HK-2 (cell line): ENCODE measurements around the gene KRTAP12-2.
"Not testable (repeated sequence)": the region's sequence is repeated elsewhere in the genome, so short reads cannot be mapped to it uniquely, and the experiment has no call there.

Source experiments
- DNase-seq: peaks from one replicate; pipeline ENCODE4 v3.0.0-alpha.2; 2018; ENCODE audit not compliant: unreplicated experiment

KRTAP12-2 gene

GRCh38 chr21:44684077-44684476 is 17.4 kb upstream of the KRTAP12-2 start:
- no peak for DNase-seq

DNA sequence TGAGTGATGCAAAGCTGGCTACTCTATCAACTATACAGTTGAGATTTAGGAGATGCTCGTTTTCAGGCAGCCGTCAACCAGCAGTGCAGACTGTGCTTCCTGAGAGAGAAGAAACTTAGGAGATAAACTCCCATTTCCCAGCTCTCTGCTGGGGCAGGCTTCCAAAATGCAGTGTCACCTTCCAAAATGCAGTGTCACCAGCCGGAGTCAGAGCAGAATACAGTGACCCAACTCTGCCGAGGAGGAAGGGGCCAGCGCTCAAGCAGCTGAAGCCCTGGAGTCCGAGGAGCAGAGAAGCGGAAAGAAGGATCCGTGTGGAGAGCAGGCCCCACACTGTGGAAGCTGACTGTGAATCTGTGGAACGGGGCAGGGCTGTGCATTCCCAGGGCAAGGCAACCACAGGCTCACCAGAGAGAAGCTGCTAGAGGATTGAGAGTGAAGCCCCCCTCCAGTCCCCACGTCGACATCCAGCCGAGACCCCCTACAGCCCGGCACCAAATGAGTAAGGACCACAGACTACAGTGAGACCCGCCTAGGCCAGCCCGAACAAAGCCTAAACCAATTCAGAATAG is 15.9 kb upstream of the KRTAP12-2 start:
- DNase-seq = no peak

GRCh38 chr21:44681861-44682579 is 15.3 kb upstream of the KRTAP12-2 start, which contains the start of gene KRTAP12-1:
KRTAP12-1 (minus strand) TSS chr21:44682163; CDS start chr21:44682123, 40 bp downstream.
- DNase-seq = no peak

GRCh38 chr21:44681152-44681551 is 14.4 kb upstream of the KRTAP12-2 start:
- DNase-seq = no peak

DNA sequence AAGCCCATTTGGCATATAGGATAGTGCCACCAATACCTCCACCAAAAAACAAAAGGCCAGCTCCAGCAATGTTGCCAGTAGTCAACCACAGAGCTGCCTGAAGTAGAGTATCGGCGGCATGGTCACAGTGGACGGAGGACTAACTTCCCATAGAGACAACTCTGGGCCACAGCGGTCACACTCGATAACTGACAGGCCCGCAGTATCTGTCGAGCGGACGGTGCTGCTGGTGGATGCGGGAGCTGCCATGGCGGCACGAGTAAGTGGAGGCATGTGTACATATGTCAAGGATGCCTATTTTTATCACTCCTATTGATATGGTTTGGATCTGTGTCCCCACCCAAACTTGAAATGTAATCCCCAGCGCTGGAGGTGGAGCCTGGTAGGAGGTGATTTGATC is 11.2 kb upstream of the KRTAP12-2 start:
- DNase-seq = no peak

DNA sequence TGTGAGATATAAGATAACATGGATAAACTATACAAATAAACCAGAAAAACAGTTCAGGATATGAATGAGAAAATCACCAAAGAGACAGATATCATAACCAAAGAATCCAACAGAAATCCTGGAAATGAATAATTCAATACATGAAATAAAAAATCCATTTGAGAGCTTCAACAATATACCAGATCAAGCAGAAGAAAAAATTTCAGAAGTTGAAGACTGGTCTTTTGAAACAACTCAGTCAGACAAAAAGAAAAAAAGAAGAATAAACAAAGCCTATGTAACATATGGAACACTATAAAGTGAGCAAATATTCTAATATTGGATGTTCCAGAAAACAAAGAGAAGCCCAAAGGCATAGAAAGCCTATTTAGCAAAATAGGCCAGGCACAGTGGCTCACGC is 5.2 kb upstream of the KRTAP12-2 start:
- no peak for DNase-seq

- no peak for DNase-seq
Measured at GRCh38 chr21:44670642-44671432, 4.1 kb upstream of the KRTAP12-2 start.

DNA sequence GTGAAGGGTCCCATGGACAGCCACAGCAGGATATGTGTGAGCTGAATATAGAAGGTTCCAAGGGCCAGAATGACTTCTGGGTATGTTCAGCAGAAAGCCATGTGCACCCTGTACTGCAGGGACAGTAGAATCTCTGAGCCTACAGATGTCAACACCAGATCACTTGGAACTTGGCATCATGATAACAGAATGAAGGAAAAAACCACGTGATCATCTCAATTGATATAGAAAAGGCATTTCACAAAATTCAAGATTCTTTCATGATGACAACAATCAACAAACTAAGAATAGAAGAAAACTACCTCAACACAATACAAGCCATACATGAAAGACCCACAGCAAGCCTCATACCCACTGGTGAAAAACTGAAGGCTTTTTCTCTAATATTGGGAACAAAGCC is 885 bp upstream of the KRTAP12-2 start:
- DNase-seq = no peak

GRCh38 chr21:44664691-44665090 is 2.0 kb downstream of the KRTAP12-2 start:
- DNase-seq = no peak

GRCh38 chr21:44661567-44661966 is 5.2 kb downstream of the KRTAP12-2 start:
- not testable (repeated sequence) for DNase-seq

GRCh38 chr21:44658913-44659595 is 7.7 kb downstream of the KRTAP12-2 start:
- no peak for DNase-seq

GRCh38 chr21:44658541-44658910 is 8.2 kb downstream of the KRTAP12-2 start:
- no peak for DNase-seq

DNA sequence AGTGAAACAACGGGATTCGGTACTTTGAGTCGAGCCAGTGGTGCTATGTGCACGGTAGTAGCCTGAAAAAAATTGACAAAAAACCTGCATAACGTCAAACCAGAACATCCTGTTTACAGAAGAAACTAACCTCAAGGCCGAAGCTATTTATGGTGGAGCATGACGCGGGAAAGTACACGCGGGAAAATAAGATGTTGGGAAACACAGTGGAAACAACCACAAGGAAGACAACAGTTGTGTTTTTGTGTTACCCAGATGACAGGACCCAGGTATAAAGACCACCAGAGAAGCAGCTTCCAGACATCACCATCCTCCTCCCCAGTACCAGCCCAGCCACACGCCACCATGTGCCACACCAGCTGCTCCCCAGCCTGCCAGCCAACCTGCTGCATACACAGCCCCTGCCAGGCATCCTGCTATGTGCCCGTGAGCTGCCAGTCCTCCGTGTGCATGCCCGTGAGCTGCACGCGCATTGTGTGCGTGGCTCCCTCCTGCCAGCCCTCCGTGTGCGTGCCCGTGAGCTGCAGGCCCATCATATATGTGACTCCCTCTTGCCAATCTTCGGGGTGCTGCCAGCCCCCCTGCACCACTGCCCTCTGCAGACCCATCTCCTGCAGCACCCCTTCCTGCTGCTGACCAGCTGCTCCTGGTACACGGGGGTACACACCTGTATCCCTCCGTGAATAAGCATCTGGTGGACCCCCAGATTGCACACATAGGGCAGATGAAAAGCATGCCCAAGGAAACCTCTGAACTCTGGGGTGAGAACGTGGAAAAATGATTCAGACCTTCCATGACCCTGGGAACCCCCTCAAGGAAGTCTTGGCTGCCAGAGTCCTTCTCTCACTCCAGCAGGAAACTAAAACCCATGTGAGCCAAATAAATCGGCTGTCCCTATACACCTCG is 8.8 kb downstream of the KRTAP12-2 start, which contains the start of gene KRTAP12-3:
Gene KRTAP12-3, plus strand, starts transcription at position 298 of the 906 bp plus-strand sequence. Its CDS starts 48 bp downstream, at position 346.
- DNase-seq = no peak

DNA sequence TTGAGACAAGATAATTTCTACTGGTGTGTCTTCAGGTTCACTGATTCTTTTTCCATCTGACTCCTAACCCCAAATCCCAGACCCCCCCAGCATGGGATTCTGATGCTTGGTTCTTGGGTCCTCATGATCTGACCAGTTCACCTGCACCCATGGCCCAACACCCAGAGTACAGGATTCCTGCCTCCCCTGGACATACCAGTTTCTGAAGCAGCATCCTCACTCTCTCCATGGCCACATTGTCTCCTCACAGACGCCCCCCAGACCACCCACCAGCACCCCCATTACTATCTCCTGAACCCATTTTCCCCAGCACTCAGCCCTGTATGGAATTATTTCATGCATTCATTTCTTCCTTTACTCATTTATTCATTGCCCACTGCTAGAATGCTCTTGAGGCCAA is 9.9 kb downstream of the KRTAP12-2 start:
- no peak for DNase-seq

DNA sequence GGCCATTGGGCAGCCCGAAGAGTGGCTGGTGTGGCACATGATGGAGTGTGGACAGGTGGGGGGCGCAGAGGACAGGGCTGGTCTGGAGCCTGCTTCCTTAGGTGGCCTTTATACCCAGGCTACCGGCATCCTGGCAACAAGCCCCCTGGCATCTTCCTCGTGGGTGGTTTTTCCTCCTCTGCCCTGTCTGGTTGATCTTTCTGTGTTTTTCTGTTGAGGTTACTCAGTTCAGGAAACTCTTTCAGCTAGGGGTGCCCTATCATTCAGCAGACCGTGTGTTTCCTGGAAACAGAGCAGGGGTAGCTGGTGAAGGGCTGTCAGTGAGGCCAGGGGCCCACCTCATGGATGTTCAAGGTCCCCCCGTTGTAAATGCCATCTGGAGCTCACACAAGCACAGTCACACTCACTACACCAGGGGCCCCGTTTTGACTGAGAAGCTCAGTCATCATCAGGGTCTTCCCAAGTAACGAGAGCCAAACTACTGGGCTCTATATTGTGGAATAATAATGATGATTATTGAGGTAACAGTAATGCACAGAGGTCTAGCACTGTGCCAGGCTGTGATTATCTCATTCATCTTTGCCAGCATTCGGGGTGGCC is 12.1 kb downstream of the KRTAP12-2 start, which contains the start of gene KRTAP12-4:
Gene KRTAP12-4, minus strand, starts transcription at position 84 of the 600 bp plus-strand sequence. Its CDS starts 45 bp downstream, at position 39.
- no peak for DNase-seq

GRCh38 chr21:44653656-44654575 is 12.8 kb downstream of the KRTAP12-2 start:
- no peak for DNase-seq

DNA sequence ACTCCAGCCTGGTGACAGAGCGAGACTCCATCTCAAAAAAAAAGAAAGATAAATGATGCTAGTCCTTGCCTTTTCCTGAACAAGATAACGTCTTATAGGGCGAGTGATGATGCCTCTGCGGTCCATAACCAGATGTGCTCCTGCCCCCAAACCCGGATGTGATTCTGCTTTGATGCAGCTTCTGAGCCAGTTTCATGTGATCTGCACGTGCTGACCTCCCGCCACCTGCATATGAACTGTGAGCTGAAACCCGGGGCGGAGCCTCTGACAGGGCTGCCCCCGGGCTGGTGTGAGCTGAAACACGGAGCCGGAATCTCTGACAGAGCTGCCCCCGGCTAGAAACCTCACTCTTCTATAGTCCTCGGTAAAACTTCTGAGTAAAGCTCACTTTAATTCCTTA is 13.6 kb downstream of the KRTAP12-2 start:
- DNase-seq = no peak

GRCh38 chr21:44650973-44651675 is 15.6 kb downstream of the KRTAP12-2 start:
- DNase-seq = no peak
